ENCODE measurements around the gene COL24A1. TPM values are rescaled to one million over a fixed set of nuclear protein-coding genes. Genes with fewer than 3 reads are reported as not detected.

Gene COL24A1
- total RNA-seq, 6 experiments from 2014 or later, result 1.1 to 2.4 (median 1.3) TPM

DNA sequence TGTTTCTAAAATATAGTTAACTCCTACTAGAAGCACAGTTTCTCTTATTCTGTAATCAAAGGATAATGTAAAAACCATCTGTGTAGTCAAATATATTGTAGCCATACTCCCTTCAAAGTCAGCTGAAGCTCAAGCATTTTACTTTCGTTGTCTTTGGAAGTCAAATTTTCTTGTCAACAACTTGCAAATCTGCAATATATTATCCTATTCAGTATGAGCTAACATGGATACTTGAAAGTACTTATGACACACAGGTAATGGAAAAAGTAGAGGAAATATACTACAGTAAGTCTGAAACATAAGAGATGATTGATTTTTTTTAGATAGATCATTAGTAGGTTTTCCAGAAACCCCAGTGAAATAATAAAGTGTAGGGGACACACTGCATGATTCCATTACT, 121.5 kb downstream of the COL24A1 start:
- Mint-ChIP-seq H3K4me1 (ENCODE audit: low read depth) (no peaks in the 10 kb centered on the region), H3K9me3 (no peaks in the 10 kb centered on the region), H3K27ac (no peak overlapping the region), H3K36me3 (ENCODE audit: low read depth) (no peaks in the 10 kb centered on the region), H3K27me3 (ENCODE audit: insufficient read depth) (no peaks in the 10 kb centered on the region), H3K4me3 (no peak overlapping the region)
- TF ChIP-seq, protein P1, sequence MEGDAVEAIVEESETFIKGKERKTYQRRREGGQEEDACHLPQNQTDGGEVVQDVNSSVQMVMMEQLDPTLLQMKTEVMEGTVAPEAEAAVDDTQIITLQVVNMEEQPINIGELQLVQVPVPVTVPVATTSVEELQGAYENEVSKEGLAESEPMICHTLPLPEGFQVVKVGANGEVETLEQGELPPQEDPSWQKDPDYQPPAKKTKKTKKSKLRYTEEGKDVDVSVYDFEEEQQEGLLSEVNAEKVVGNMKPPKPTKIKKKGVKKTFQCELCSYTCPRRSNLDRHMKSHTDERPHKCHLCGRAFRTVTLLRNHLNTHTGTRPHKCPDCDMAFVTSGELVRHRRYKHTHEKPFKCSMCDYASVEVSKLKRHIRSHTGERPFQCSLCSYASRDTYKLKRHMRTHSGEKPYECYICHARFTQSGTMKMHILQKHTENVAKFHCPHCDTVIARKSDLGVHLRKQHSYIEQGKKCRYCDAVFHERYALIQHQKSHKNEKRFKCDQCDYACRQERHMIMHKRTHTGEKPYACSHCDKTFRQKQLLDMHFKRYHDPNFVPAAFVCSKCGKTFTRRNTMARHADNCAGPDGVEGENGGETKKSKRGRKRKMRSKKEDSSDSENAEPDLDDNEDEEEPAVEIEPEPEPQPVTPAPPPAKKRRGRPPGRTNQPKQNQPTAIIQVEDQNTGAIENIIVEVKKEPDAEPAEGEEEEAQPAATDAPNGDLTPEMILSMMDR (IDR thresholded peaks at IDR 0.05), result no peak
- no peak for DNase-seq

DNA sequence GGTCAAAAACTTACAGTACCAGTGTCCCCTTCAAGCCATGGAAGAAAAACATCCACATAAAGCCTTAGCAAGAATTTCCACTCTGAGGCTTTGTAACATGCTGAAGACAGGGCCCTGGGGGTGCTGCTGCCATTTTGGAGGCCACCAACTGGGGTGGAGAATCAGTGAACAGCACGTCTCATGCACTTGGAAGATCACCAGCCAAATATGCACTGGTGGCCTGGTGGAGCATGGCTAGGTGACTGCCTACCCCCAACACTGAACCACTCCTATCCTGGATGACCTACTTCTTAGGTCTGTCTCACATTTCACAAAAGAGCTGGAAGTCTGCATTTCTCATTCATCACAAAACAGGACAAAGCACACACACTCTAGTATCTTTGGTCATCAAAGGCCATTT, 126.4 kb downstream of the COL24A1 start:
- Mint-ChIP-seq H3K4me3 (no peak overlapping the region), H3K36me3 (ENCODE audit: low read depth) (no peaks in the 10 kb centered on the region), H3K4me1 (ENCODE audit: low read depth) (no peaks in the 10 kb centered on the region), H3K27me3 (ENCODE audit: insufficient read depth) (no peaks in the 10 kb centered on the region), H3K27ac (no peak overlapping the region), H3K9me3 (no peaks in the 10 kb centered on the region)
- TF ChIP-seq, protein P1 (IDR thresholded peaks at IDR 0.05), result no peak
- no peak for DNase-seq

DNA sequence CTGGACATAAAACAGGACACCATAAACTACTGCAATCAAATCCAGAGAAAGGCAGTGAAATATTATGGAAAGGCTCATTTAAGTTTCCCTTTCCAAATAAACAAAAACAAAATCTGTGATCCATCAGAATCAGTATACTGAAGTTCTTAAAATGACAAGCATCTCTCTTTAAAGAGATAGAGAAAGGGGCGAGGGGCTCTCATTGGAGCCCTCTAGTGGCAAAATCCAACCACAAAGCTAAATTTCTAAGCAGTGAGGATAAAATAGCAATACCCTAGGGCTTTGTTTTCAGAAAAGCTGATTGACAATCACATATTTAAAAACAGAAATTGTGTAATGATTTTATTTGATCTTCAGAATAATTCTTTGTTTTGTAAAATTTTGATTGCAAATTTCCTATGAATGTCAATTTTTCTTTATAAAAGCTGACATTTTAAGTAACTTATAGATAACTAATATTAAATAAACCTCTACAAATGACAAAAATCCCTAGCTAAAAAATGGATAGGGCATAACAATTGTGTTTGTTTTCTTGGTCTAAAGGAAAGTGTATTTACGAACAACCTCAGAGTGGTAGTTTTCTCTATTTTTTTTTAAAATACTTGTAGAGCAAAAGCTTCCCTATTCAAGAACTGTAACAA, 138.2 kb downstream of the COL24A1 start:
- no peak overlapping the region for H3K27ac Mint-ChIP-seq
- no peaks in the 10 kb centered on the region for H3K27me3 Mint-ChIP-seq (ENCODE audit: insufficient read depth)
- no peak overlapping the region for H3K4me3 Mint-ChIP-seq
- TF ChIP-seq, protein P1 (IDR thresholded peaks at IDR 0.05), result peak; percentile 89
- H3K36me3 Mint-ChIP-seq (ENCODE audit: low read depth), result no peaks in the 10 kb centered on the region
- no peaks in the 10 kb centered on the region for H3K9me3 Mint-ChIP-seq
- 0 out of 2 replicates have a peak, but pooled peaks cover 4% of the 10 kb centered on the region for H3K4me1 Mint-ChIP-seq (ENCODE audit: low read depth)
- peak; percentile 6 for DNase-seq

DNA sequence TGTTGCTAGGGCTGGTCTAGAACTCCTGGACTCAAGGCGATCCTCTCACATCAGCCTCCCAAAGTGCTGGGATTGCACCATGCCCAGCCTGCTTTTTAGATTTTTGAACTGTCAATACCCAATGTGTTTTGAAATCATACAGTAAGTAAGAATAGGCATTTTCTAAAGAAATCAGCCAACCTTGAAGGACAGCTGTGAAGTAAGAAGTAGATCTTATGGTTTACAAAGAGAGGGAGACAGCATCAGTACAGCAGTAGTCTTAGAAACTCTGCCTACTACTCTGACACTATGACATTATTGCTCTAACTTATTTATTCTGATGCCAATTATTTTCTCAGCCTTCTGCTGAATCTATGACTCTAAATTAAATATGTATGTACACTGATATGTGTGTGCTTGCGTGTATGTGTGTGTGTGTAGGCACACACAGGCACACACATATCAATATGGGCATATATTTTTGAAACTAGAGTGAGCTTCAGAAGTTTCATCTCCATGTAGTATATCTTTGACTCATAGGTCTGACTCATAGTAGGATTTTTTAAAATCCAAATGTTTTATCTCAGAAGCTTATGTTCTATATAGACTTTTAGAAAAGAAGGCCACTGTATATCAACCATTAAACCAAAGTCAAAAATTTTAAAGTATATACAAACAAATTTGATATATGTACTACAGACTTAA, 140.4 kb downstream of the COL24A1 start:
- no peak overlapping the region for H3K27ac Mint-ChIP-seq
- H3K27me3 Mint-ChIP-seq (ENCODE audit: insufficient read depth), result no peaks in the 10 kb centered on the region
- no peak overlapping the region for H3K4me3 Mint-ChIP-seq

DNA sequence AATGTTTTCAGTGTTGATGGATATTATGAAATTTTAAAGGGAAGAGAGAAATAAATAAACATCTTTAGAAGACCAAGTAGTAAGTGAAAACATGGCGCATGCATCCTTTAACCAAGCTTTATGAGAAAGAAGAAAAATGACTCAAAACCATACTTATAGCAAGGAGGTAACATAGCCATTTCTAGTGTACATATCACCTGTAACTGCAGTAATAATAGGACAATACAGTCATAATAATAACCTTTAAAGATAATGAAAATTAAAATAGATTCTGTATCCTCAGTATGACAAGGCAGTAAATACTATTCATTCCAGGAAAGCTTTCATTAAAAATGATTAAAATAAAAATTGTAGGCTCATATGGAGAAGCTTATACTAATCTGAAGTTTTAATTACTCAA, 141.2 kb downstream of the COL24A1 start:
- Mint-ChIP-seq H3K27me3 (ENCODE audit: insufficient read depth) (no peaks in the 10 kb centered on the region), H3K4me3 (no peak overlapping the region), H3K9me3 (no peaks in the 10 kb centered on the region), H3K27ac (no peak overlapping the region), H3K4me1 (ENCODE audit: low read depth) (0 out of 2 replicates have a peak, but pooled peaks cover 4% of the 10 kb centered on the region), H3K36me3 (ENCODE audit: low read depth) (no peaks in the 10 kb centered on the region)
- DNase-seq, result no peak
- TF ChIP-seq, protein P1 (IDR thresholded peaks at IDR 0.05), result no peak

More for the DNA sequence above, 140.4 kb downstream of the COL24A1 start:
- DNase-seq, result no peak
- Mint-ChIP-seq H3K9me3 (no peaks in the 10 kb centered on the region), H3K36me3 (ENCODE audit: low read depth) (no peaks in the 10 kb centered on the region), H3K4me1 (ENCODE audit: low read depth) (0 out of 2 replicates have a peak, but pooled peaks cover 4% of the 10 kb centered on the region)
- TF ChIP-seq, protein P1 (IDR thresholded peaks at IDR 0.05), result no peak
